COLO829 (cell line): ENCODE results near the gene BET1L.

Source experiments
- DNase-seq: peaks from one replicate; pipeline ENCODE4 v3.0.0; 2012; ENCODE audit warnings: low spot score

BET1L gene

DNA sequence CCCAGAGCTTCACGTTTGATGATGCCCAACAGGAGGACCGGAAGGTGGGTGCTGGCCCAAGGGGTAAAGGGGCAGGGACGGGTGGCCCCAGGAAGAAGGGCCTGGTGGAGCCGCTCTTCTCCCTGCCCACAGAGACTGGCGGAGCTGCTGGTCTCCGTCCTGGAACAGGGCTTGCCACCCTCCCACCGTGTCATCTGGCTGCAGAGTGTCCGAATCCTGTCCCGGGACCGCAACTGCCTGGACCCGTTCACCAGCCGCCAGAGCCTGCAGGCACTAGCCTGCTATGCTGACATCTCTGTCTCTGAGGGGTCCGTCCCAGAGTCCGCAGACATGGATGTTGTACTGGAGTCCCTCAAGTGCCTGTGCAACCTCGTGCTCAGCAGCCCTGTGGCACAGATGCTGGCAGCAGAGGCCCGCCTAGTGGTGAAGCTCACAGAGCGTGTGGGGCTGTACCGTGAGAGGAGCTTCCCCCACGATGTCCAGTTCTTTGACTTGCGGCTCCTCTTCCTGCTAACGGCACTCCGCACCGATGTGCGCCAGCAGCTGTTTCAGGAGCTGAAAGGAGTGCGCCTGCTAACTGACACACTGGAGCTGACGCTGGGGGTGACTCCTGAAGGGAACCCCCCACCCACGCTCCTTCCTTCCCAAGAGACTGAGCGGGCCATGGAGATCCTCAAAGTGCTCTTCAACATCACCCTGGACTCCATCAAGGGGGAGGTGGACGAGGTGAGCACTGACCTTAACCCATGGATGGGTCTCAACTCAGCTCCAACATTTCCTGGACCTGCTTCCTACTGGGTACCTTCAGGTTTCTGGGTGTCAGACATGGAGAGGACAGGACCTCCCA, 2.3 kb upstream of the BET1L start:
- DNase-seq: no peak

DNA sequence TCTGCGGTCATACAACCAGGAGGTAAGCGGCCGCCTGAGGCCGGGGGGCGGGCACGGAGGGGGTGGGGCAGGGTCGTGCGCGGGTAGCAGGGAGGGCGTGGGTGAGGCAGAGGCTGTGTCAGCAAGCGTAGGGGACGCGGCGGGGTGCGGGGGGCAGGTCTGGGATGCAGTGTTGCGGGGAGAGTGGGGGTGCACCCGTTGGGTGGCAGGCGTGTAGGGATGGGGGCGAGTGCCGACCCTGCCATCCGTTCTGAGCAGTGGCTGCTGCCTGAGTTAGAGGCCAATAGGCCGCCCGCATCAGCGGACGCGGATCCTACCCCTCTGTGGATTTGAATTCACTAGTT, 1.7 kb upstream of the BET1L start:
- DNase-seq: no peak

- DNase-seq: peak; percentile 30
These were observed 1.1 kb upstream of the BET1L start for GRCh38 chr11:208181-208916.

DNA sequence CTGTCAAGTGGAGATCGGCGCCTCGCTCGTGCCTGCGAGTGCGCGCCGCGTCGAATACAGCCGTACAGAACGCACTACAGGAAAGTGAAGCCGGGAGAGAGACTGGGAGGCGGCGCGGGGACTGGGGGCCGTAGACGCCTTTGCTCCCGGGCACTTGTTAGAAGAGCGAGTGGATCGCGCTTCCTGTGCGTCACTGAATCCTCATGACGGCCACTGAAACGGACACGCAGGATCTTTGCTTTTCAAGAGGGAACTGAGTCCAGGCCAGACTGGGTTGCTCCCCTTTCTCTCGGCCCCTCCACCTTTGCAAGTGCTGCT, 623 bp upstream of the BET1L start:
- DNase-seq: peak; percentile 19

DNA sequence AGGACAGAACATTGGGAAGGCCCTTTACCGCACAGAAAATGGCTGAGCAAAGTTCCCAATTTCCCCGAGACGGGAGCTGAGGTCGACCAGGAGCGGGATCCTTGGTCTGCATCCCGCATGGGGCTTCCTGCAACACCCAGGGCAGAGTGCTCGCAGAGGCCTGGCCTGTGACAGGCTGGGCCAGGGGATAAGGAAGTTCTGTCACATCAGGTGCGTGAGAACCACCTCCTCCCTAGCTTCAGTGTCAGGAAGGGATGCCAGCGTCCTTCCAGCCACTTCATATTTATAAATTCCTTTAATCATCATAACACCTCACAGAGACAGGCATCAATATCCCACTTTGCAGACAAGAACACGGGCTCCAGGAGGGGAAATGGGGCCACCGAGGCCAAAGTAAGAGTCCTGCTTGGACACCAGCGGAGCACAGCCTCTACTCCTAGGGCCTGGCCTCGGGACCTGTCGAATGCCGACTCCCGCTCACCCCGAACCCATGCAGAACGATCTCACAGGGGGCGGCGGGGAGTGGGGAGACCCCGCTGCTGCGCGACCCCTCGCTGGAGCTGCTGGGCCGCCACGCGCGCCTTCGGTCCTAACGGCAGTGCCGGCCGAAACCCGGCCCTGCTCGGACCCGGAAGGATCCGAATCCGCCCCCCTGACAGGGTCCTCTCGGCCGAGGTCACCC, 532 bp downstream of the BET1L start:
- peak; percentile 31 for DNase-seq

DNA sequence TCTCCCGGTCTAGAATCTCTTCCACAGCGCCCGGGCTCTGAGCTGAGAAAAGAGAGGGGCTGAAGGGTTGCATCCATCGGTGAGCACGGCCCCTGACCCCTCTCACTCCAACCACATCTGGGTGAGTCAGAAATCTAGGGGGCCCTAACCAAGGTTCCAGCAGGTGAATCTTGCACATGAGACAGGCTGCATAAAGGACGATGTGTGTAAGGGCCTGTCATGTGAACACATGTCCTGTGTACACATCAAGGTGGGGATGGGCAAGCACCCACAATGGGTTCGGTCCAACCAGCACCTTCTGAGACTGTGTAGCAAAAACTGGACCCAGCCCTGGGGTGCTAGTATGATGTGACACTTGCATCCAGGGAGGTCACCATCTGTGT, 1.2 kb downstream of the BET1L start:
- DNase-seq: no peak

GRCh38 chr11:205221-206001, 1.8 kb downstream of the BET1L start:
- no peak for DNase-seq

- DNase-seq: no peak
These were observed 2.6 kb downstream of the BET1L start for GRCh38 chr11:204587-205109.

- DNase-seq: no peak
These were observed 3.1 kb downstream of the BET1L start for GRCh38 chr11:203945-204586.

GRCh38 chr11:203056-203944, 3.9 kb downstream of the BET1L start:
- no peak for DNase-seq

DNA sequence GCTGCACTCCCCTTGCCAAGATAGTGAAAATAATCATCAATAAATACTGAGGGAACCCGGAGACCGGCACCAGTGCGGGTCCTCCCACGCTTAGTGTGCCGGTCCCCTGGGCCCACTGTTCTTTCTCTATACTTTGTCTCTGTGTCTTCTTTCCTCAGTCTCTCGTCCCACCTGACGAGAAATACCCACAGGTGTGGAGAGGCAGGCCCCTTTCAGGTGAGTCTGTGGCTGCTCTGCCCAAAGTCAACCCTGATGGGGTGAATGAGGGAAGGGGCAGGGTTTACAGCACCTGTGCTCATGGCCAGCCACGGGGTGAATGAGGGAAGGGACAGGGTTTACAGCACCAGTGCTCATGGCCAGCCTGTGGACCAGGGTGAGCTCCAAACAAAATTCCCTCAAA, 4.7 kb downstream of the BET1L start:
- DNase-seq: no peak

- DNase-seq: no peak
These were observed 5.2 kb downstream of the BET1L start for GRCh38 chr11:201966-202365.

- no peak for DNase-seq
These were observed 6.8 kb downstream of the BET1L start for GRCh38 chr11:200224-201003.

DNA sequence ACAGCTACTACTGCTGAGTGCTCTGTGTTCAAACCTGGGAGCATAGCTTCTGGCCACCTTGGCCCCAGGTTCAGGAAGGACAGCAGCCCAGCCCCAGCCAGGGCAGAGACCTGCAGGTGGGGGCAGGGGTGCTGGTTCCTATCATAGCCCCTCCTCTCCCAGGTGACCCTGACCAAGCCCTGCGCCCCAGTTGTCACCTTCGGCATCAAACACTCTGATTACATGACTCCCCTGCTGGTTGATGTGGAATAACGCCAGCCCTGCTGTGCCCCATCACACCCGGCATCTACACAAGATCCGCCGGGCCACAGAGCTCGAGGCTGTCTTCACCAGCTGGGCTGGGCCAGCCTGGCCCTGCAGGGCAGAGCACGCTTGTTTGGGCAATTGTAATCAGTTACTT, 7.4 kb downstream of the BET1L start:
- DNase-seq: no peak

- DNase-seq: no peak
These were observed 8.1 kb downstream of the BET1L start for GRCh38 chr11:199004-199581.

- DNase-seq: no peak
These were observed 8.9 kb downstream of the BET1L start for GRCh38 chr11:198236-198806.

- DNase-seq: no peak
These were observed 9.4 kb downstream of the BET1L start for GRCh38 chr11:197741-198235.

DNA sequence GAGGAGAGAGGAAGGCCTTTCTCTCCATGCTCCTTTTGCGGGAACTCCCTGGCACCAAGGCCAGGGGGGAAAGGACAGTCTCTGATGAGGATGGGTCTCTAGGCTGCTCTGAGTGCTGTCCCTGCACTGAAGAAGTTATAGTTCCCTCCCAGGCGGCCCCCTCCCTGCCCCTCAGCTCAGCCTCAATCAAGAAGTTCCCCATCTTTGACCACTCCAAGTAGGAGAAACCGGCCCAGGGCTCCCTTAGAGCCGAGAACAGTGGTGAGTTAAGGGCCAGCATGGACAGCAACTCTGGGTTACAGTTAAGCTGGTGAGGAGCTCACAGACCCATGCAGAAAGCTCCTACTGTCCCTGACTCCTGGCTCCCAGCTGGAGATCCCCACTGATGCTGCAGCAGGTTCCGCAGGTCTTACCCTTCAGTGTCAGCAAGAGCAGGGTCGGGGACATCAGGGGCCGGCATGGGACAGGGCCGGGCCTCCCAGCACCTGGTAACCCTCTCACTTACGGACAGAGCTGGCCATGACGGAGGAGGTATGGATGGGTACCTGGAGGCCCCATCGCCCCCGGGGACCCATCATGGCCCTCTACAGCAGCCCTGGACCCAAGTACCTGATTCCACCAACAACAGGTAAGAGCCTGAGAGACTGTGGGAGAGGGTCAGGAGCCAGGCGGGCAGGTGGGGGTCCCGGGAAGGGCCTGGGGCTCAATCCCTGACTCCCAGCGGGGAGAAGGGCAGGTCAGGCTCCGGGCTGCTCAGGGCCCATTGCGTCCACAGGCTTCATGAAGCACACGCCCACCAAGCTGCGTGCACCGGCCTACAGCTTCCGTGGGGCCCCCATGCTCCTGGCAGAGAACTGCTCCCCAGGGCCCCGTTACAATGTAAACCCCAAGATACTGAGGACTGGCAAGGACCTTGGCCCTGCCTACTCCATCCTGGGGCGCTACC, 10.1 kb downstream of the BET1L start:
- no peak for DNase-seq
